ENCODE measurements around the gene FLNA. TPM values are rescaled to one million over a fixed set of nuclear protein-coding genes. Genes with fewer than 3 reads are reported as not detected.

The FLNA gene
- polyA plus RNA-seq, 1 donor from 2014 or later: 84.9 TPM

GRCh38 chrX:154333837-154334271 lies 40.6 kb downstream of the FLNA start:
- TF ChIP-seq MXI1 (conservative IDR thresholded peaks at IDR 0.05; ENCODE audit: poor library complexity, severe bottlenecking) (no peak), POLR2AphosphoS5 (IDR thresholded peaks at IDR 0.05) (no peak), CTCF (IDR thresholded peaks at IDR 0.05; ENCODE audit: poor library complexity, severe bottlenecking) (no peak), RAD21 (conservative IDR thresholded peaks at IDR 0.05) (no peak), EP300 (conservative IDR thresholded peaks at IDR 0.05; ENCODE audit: poor library complexity, severe bottlenecking) (no peak)
- H3F3A ChIP-seq (ENCODE audit: insufficient read depth, low read length, poor library complexity, severe bottlenecking): no peaks in the 10 kb centered on the region
- H3K9me2 ChIP-seq (ENCODE audit: insufficient read depth, low read length): no peaks in the 10 kb centered on the region
- H3K4me2 ChIP-seq (ENCODE audit: low read length): no peak overlapping the region
- no peaks in the 10 kb centered on the region for H4K20me1 ChIP-seq (ENCODE audit: insufficient read depth)
- H2AFZ ChIP-seq (ENCODE audit: low read depth, low read length): no peak overlapping the region
- H3K9ac ChIP-seq (ENCODE audit: low read length): no peak overlapping the region
- H3K9me3 ChIP-seq (ENCODE audit: low read length): no peaks in the 10 kb centered on the region
- no peak overlapping the region for H3K27ac ChIP-seq (ENCODE audit: low read length)
- no peaks in the 10 kb centered on the region for H3K36me3 ChIP-seq (ENCODE audit: insufficient read depth, low read length)
- no peaks in the 10 kb centered on the region for H3K27me3 ChIP-seq (ENCODE audit: insufficient read depth, low read depth, low read length)
- H3K4me3 ChIP-seq (ENCODE audit: low read length): no peak overlapping the region
- no peaks in the 10 kb centered on the region for H3K79me2 ChIP-seq (replicated peaks; ENCODE audit: insufficient read depth, low read length)

GRCh38 chrX:154333116-154333515 lies 41.3 kb downstream of the FLNA start:
- no peak for TF ChIP-seq TAF1 (IDR thresholded peaks at IDR 0.05; ENCODE audit: low read depth)
- TF ChIP-seq CTCF (IDR thresholded peaks at IDR 0.05; ENCODE audit: poor library complexity, severe bottlenecking): no peak
- no peak for TF ChIP-seq POLR2AphosphoS5 (IDR thresholded peaks at IDR 0.05)
- no peak for TF ChIP-seq REST (IDR thresholded peaks at IDR 0.05; ENCODE audit: borderline replicate concordance)
- no peak for TF ChIP-seq EP300 (conservative IDR thresholded peaks at IDR 0.05; ENCODE audit: poor library complexity, severe bottlenecking)
- TF ChIP-seq MXI1 (conservative IDR thresholded peaks at IDR 0.05; ENCODE audit: poor library complexity, severe bottlenecking): no peak
- TF ChIP-seq EZH2 (IDR thresholded peaks at IDR 0.05; ENCODE audit: borderline replicate concordance, insufficient read depth, low read length, poor library complexity, severe bottlenecking): no peak
- TF ChIP-seq RAD21 (conservative IDR thresholded peaks at IDR 0.05): no peak
- no peak for TF ChIP-seq SMC3 (conservative IDR thresholded peaks at IDR 0.05; ENCODE audit: poor library complexity)
- no peaks in the 10 kb centered on the region for H3F3A ChIP-seq (ENCODE audit: insufficient read depth, low read length, poor library complexity, severe bottlenecking)
- no peaks in the 10 kb centered on the region for H3K79me2 ChIP-seq (replicated peaks; ENCODE audit: insufficient read depth, low read length)
- H3K4me2 ChIP-seq (ENCODE audit: low read length): no peak overlapping the region
- H4K20me1 ChIP-seq (ENCODE audit: insufficient read depth): no peaks in the 10 kb centered on the region
- no peaks in the 10 kb centered on the region for H3K9me2 ChIP-seq (ENCODE audit: insufficient read depth, low read length)
- no peak overlapping the region for H3K9ac ChIP-seq (ENCODE audit: low read length)
- no peaks in the 10 kb centered on the region for H3K36me3 ChIP-seq (ENCODE audit: insufficient read depth, low read length)
- no peak overlapping the region for H2AFZ ChIP-seq (ENCODE audit: low read depth, low read length)
- H3K27ac ChIP-seq (ENCODE audit: low read length): no peak overlapping the region
- no peaks in the 10 kb centered on the region for H3K27me3 ChIP-seq (ENCODE audit: insufficient read depth, low read depth, low read length)
- H3K4me3 ChIP-seq (ENCODE audit: low read length): no peak overlapping the region
- H3K9me3 ChIP-seq (ENCODE audit: low read length): no peaks in the 10 kb centered on the region

Data from neural cell (in vitro differentiated cells).